ENCODE data around the gene PTHLH.

Gene PTHLH

DNA sequence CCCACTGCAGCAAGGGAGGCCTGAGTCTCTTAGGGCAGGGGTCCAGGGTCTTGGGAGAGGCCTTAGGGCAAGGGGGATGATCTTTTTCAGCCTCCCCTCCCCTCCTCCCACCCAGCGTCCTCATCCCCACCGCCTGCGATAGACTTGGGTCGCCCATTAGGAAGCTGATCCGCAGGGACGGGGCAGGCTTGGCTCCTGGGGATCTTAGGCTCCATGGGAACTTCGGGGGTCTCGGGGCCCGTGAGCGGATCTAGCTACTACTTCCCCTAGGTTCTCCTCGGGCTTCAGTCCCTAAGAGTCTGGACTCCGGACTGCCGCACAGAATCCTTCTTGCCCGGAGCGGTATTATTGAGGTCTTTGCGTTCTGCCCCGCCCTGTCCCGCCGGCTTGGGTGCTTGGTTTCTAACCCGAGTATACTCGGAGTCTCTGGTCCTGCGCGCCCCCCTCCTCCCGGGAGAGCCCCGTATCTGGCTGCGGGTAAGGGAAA lies 2.2 kb upstream of the PTHLH start:
- no peak for DNase-seq (ENCODE audit: low read depth in 3 of 3, low spot score in 1 of 3)

DNA sequence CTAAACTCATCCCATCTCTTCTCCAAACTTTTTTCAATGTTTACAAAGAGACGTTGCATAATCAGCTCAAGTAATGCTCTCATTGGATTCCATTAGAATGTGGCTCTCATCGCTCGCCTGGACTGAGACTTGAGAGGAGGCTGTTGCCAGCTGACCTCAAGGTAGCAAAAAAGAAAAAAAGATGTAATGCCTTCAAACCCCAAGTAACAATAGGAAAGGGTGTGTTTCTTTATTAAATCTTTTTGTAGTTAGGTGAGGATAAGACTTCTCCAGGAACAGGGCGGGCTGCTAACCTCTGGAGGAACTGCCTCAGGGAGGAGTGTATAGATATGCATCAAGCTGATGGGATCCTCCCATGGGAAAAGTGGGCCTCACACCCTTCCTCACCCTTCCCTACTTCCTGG lies 956 bp upstream of the PTHLH start:
- no peak for DNase-seq (ENCODE audit: low read depth in 3 of 3, low spot score in 1 of 3)

DNA sequence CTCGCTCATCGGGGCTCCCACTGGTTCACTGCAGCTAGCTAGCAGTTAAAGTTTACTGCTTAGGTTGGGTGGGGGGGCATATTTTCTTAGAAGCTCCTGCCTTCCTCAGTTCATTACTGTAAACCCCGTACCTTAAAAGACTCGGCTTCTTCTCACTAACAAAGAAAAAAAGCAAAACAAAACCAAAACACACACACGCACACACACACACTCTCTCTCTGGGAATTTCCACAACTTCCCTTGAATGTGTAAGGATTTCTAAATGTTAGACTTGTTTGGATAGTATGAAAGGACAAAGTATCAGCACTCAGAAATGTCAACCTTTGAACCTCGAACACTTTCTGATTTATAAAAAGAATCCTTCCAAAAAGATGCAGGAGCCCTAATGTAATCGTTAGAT lies 927 bp downstream of the PTHLH start:
- DNase-seq (ENCODE audit: low read depth in 3 of 3, low spot score in 1 of 3) = no peak

DNA sequence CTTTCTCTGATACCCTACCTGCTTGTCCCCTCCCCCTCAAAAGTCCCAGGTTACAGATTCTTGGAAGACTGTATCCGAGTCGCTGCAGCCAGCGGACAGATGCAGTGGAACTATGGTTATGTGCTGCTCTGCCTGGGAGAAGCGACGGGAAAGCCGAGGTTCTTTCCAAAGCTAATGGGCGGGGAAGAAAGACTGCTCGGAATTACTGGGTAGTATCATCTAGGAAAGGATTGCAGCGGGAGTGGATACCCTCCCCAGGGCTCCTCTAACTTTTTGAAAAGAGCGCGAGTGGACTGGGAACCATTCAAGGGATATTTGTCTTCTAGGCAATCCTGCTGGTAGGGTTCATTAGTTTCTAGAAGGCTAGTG lies 1.4 kb downstream of the PTHLH start:
- DNase-seq (ENCODE audit: low read depth in 3 of 3, low spot score in 1 of 3) = no peak

DNA sequence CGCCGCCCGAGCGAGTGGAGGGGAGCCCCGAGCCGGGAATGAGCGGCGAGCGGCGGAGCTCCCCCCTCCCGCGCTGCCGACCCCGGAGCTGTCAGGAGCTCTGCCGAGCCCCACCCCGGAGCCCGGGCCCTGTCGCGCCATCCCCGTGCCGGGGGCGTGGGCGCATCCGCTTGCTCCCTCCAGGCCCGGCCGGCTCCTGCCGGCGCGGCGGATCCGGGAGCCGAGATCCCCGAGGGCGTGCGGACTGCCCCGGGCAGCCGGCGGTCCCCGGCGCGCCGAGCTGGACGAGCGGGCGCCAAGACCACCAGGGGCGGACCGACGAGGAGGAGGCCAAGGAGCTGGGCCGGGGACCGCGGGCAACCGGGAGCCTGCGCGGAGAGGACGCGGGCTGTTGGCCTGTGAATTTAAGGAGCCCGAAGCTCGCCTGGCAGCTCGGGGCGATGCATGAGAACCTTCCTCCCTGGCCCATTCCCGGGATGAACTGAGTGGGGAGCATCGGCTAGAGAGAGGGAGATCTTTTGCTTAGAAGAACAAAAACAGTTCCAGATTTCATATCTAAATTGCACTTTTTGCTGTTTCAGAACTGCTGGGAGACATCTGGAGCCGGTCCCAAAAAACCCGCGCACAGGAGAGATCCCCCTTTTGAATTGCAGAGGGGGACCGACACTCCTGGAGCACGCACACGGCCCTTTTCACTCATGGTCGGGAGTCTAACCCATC lies 2.0 kb downstream of the PTHLH start:
- no peak for DNase-seq (ENCODE audit: low read depth in 3 of 3, low spot score in 1 of 3)

DNA sequence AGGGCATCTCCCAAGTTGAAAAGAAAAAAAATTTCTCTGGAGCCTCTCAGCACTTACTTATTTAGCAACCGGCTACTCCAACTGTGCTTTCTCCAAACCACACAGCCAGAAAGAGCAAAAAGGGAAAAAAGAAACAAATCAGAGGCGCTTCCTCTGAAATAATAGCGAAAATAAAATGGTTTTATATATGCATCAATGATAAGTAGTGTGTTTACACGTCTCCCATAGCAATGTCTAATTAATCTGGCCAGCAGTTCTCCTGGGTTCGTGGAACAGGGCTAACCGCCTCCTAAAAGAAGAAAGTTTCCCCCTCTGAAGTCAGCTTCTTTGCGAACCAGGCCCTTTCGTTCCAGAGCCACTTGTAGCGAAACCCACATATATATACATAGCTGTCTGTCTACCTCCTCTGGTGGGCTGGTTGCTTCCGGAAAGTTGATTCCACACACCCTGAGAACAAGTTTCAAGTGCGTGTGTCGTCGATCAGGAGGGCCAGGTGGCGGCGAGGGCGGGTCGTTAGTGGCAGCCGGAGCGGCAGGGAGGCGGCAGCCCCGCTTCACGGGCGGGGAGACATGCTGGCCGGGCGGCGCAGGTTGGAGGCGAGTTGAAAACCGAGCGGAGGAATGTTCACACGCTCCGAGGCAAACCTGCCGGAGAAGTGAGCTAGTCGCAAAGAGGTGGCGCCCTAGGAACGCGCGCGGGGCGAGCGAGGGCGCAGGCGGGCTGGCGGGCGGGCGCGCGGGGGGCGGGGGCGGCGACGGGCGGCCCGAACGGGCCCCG lies 2.7 kb downstream of the PTHLH start:
- DNase-seq (ENCODE audit: low read depth in 3 of 3, low spot score in 1 of 3) = peak in 1 of 3 donors; percentile 31

DNA sequence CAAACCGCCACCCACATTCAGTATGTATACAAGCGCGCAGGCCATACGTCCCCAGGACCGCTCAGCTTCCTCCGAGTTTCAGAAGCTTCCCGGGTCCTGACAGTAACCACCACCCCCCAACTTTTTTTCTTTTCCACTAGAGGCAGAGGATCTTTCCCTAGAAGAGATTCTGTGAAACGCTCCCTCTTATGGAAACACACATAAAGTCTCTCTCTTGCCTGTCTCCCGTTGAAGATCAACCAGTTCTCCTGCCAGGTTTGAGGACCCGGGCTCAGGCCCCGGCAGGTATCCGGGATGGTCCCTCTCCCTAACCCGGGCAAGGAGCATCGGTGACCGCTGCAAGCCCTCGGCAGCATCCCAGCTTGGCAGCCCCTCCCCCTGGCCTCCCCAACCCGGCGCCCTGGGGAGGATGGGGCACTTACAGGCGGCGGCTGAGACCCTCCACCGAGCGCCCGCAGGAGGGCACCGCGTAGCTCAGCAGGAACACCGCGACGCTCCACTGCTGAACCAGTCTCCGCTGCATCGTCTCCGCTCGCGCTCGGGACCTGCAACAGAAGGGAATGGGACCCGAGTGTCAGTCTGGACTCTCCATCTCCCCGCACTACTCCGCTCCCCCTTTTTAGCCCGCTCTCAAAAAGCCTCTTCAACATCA lies 3.4 kb downstream of the PTHLH start:
- DNase-seq (ENCODE audit: low read depth in 3 of 3, low spot score in 1 of 3) = no peak

DNA sequence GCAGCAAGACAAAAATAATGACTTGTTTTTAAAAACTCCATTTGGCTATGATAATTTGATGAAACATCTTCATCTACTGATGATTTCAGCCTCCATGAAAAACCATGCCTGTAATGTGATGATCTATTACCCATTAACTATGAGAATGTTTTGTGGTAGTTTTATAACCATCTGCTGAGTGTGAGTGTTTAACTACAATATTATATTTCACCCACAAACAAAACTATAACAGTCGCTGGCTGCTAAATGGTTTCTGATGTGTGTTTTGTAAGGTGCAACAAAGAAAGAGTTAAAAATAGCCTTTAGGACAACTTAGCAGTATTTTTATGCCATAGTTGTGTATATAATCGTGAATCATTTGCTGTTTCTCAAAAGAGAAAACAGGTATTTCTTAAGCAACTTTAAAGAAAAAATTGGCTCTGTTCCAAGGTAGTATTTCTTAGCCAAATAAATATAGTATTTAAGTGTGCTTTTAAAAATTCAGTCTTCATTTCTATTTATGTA lies 4.9 kb downstream of the PTHLH start:
- DNase-seq (ENCODE audit: low read depth in 3 of 3, low spot score in 1 of 3) = no peak

DNA sequence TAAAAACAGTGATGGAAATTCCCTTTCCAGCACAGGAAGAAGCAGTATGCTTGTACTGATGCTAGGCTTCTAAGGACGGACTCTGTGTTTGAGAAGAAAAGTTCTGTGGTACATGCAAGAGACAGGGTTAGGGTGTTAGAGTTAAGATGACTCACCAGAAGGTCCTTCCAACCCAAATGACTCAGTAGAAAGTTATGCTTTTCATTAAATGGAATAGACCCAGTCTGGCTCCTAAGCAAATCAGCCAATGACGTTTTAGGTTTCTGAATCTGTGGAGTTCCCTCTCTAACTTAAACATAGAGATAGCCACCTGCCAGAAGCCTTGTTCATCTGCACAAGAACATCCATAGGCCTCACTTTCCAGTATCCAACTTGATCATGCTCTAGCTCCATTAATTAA lies 5.7 kb downstream of the PTHLH start:
- no peak for DNase-seq (ENCODE audit: low read depth in 3 of 3, low spot score in 1 of 3)

DNA sequence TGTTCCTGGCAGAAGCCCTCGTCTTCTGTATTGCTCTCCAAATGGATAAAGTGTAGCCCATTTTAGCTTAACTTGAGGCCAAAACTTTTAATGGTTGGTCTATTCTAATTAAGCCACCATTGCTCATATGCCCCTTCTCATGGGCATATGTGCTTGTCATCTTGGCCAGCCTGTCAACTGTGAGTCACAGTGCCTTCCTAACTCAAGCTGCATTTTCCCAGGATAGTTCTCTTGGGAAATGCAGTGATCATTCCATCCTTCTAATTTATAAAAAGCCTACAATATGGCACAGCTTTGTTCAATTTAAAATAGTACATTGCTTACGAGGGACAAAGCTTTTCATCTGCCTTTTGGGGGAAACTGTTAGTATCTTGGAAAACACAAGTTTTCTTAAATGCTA lies 6.6 kb downstream of the PTHLH start:
- DNase-seq (ENCODE audit: low read depth in 3 of 3, low spot score in 1 of 3) = no peak

DNA sequence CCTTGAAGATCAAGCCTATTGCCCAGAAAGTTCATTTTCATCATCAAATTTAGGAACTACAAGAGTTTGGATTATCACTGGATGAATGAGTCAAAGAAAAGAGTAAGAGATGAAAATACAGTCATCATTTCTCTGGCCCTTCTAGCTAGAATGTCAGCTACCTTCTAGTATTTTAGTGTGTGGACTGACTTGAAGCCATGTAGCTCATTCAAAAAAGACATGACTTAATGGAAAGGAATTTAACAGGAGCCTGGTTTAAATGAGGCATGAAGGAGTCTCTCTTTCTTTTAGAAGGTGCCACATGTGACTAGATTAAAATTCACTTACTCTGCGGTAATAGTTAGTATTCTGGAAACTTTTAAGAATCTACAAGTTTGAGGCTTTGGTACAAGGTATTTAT lies 7.1 kb downstream of the PTHLH start:
- DNase-seq (ENCODE audit: low read depth in 3 of 3, low spot score in 1 of 3) = no peak

DNA sequence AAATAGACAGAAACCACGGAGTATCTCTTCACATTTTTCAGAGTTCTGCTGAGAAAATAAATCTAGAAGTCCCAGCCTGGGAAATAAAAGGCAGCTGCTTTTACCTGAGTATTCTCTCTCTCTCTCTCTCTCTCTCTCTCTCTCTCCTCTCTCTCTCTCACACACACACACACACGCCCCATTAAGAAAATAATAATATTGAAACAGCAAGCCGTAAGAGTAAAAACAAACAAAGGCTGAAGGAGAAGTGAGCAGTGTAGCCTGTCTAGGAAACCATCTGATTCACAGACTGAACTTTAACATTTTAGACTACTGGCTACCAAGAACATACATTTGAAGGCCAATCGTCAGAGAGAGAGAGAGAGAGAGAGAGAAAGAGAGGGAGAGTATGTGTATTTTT lies 8.4 kb downstream of the PTHLH start:
- no peak for DNase-seq (ENCODE audit: low read depth in 3 of 3, low spot score in 1 of 3)

DNA sequence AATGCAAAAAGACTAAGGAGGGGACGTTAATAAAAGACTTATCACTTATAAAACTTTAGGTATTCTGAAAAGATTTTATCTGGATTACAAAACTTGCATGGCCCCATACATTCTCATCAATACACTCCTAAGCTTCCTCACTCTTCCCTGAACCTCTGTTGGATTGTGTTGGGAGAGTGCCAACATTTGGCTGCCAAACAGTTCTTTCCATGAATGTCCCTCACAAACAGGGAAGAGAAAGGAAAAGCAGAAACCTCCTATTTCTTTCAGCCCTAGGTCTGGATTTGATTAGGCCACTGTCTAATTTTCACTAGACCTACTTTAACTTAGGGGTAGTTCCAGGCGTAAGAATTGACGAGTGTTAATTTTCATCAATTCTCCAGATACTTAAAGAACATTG lies 11.7 kb downstream of the PTHLH start:
- no peak for DNase-seq (ENCODE audit: low read depth in 3 of 3, low spot score in 1 of 3)

DNA sequence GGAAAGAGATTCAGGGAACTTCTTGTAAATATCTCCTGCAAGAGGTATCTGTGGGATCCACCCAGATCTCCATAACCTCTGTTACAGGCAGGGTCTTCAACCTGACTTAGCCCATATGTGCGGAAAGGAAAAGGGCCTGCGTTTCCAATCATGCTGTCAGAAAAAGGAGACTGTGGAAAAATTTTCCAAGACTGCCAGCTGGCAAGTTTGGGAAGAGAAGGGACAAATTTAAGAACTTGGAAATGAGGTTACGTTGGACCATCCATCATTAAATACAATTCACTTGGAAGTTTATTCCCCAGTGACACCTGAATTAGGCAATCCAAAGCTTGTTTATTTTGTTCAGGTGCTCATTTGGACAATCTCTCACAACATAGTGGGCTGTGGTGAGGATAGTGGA lies 13.9 kb downstream of the PTHLH start:
- DNase-seq (ENCODE audit: low read depth in 3 of 3, low spot score in 1 of 3) = no peak

DNA sequence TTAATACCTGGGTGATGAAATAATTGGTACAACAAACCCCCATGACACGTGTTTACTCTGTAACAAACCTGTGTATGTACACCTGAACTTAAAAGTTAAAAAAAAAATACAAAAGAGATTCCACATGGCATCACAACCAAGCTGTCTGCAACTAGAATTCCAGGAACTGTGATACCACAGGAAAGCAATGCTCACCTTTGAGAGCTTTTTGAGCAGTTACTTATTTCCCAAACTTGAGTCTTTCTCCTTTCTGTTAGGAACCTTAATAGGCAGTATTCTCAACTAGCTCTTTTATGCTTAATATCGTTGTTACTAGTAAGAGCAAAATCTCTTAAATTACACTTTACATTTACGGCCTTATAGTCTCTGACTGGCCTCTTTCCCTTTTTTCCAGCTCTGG lies 15.2 kb downstream of the PTHLH start:
- no peak for DNase-seq (ENCODE audit: low read depth in 3 of 3, low spot score in 1 of 3)

DNA sequence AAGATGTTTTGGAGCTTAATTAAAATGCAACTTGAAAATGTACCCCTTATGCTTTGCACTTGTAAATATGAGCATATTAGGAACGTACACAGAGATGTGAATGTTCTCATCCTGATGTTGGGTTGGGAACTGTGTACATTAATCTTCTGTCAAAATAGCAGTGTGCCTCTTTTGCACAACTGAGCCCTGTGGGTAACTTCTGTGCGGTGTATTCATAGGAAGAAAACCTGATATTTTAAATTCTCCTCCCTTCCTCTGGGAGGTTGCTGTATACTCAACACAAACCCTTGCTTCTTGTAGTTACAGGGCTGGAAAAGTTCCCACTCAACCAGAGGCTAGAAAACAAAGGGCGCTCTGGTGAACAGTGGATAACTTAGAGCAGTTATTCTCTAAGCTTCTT lies 18.7 kb downstream of the PTHLH start:
- no peak for DNase-seq (ENCODE audit: low read depth in 3 of 3, low spot score in 1 of 3)

DNA sequence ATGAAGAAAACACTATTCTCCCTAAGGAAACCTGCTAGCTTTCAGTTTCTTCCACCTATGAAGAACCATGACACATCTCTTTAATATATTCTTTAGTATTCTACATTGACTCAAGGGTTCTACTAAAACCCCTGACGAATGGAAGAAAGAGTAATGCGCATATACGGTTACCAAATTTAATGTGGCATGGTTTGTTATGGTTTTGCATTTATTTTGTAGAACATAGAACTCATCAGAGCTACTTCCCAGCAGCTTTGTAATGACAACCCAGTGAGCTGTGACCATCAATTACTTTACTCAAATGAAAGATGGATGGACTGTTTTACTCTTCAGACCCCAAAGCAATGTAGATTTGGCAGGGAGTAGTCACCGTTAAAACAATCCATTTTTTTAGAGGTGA lies 19.2 kb downstream of the PTHLH start:
- no peak for DNase-seq (ENCODE audit: low read depth in 3 of 3, low spot score in 1 of 3)

DNA sequence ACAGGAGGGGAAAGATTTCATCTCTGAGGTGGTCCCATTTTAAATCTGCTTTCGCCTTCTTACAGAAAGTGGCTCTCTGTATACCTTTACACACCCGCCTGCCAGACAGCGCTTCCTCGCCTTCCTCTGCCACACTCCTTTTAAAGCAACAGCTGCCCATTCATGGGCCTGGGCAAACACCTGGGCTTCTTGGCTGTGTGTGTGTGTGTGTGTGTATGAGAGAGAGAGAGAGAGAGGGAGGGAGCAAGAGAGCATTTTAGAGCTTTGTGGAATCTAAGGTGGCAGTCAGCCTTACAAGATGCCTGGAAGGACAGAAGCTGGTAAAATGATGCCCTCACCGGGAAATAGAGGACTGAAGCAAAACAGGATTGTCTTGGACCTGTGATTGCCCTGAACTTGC lies 20.0 kb downstream of the PTHLH start:
- no peak for DNase-seq (ENCODE audit: low read depth in 3 of 3, low spot score in 1 of 3)

DNA sequence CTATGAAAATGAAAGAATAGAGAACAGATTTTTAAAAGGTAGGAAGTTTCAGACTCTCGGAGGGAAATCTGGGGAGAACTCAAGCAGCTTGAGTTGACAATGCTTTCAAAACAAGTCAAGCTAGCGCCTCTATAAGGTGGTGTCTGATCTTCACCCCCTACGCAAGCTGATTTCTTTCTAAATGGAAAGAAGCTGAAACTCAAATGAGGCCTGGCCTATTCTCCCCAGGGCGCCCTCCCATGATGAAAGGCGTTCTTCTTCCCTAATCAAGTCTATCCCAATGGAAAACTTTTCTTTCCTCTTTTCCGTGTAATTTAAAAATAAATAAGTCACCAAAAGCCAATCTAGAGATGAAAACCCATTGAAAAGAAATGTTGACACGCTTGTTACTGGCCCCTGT lies 20.6 kb downstream of the PTHLH start:
- no peak for DNase-seq (ENCODE audit: low read depth in 3 of 3, low spot score in 1 of 3)

DNA sequence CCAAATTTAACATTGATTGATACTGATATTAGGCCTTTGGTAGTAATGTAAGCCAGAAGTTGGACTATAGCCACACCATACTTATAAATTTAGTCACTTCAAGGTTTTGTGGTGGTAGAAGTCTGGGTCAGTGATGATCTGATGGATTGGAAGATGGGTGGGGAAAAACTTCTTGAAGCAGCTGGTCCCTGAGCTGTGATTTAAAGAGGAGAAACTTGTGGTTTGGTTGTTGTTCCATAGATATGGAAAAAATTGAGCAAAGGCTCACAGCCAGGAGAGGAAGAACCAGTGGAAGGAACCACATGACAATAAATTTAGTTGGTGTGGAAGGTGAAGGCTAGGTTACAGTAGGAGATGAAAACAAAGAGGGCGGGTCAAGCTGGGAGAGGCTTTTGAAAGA lies 26.1 kb downstream of the PTHLH start:
- DNase-seq (ENCODE audit: low read depth in 3 of 3, low spot score in 1 of 3) = no peak

DNA sequence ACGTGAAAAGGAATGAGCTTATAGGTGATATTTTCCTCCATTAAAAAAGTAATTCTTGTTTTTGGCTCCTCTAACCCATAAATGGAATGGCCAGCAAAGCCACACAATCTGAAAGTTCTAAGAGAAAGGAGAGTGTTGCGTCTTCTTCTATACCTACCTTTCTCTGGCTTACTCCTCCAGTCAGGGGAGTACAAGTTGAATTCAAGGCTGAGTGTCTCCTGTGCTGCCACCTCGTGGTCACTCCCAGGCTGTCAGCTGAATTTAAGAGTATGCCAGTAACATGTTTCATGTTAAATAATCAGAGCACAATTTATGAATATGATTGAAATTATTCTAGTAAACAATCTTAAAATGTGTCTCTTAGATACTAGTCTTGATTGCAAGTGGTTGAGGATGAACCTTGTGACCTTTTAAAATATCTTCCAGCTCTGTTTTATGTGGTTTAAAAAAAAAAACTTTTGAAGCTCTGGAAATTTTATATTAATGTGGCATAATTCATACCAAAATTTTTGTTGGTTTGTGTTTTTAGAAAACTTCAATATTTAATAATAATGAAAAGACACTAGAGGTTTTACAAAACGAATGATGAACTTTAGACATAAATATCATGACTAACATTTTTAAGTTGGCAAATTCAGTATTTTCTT lies 31.7 kb downstream of the PTHLH start:
- peak; percentile 25 to 66 (median 42) for DNase-seq (ENCODE audit: low read depth in 3 of 3, low spot score in 1 of 3)

DNA sequence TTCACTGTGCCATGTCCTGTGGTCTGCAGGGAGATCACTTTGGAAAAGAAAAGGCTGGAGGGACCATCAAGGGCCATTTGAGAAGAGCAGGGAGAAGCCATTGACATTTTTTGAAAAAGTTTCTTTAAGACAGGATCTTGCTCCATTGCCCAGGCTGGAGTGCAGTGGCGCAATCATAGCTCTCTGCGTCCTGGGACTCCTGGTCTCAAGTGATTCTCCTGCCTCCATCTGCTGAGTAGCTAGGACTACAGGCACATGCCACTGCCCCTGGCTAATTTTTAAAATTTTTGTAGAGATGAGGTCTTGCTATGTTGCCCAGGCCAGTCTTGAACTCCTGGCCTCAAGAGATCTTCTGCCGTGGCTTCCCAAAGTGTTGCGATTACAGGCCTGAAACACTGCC lies 32.3 kb downstream of the PTHLH start:
- no peak for DNase-seq (ENCODE audit: low read depth in 3 of 3, low spot score in 1 of 3)

All from stimulated activated CD4-positive, alpha-beta T cell treated with anti-CD3 and anti-CD28 coated beads, TNF-alpha, amount 100 ng/mL, for 1 hour (primary cell).